Astrocyte (in vitro differentiated cells and primary cell): ENCODE measurements around the gene CHRNB2.

ENCODE experiments used
- CTCF ChIP-seq: IDR thresholded peaks from 2 replicates; pipeline ENCODE4 v1.5.1; 2011; ENCODE audit warnings: low read depth, mild to moderate bottlenecking, inconsistent platforms, low read length, moderate library complexity; ENCODE audit not compliant: insufficient read depth
- EZH2 ChIP-seq: IDR thresholded peaks from 2 replicates; pipeline ENCODE4 v1.6.1; 2012; ENCODE audit warnings: mild to moderate bottlenecking, low read length, inconsistent platforms; ENCODE audit not compliant: insufficient read depth

- TF ChIP-seq CTCF (no peak), EZH2 (no peak)
Measured at GRCh38 chr1:154628121-154628405, 60.5 kb downstream of the CHRNB2 start.
